ENCODE data around the gene ARHGEF6. TPM values are rescaled to one million over a fixed set of nuclear protein-coding genes. Genes with fewer than 3 reads are reported as not detected.

Gene ARHGEF6
- total and polyA plus RNA-seq, 2 experiments from 2014 or later = 2.5 to 6.0 TPM

GRCh38 chrX:136626891-136627290, 153.8 kb downstream of the ARHGEF6 start:
- no peaks in the 10 kb centered on the region for H3K9me2 ChIP-seq (ENCODE audit: insufficient read depth)
- no peaks in the 10 kb centered on the region for H3K36me3 Mint-ChIP-seq (ENCODE audit: low read depth)
- no peak overlapping the region for H2AFZ ChIP-seq
- TF ChIP-seq STAT1 (IDR thresholded peaks at IDR 0.05; ENCODE audit: unreplicated experiment) = no peak
- no peak for TF ChIP-seq NANOG (IDR thresholded peaks at IDR 0.05; ENCODE audit: borderline replicate concordance)
- TF ChIP-seq REST (IDR thresholded peaks at IDR 0.05; ENCODE audit: unreplicated experiment) = no peak
- no peak for TF ChIP-seq ETS1 (IDR thresholded peaks at IDR 0.05)
- TF ChIP-seq CREB1 (CRISPR knock-in tag; IDR thresholded peaks at IDR 0.05; ENCODE audit: low read depth) = no peak
- no peak for TF ChIP-seq JUNB (IDR thresholded peaks at IDR 0.05; ENCODE audit: unreplicated experiment)
- no peak for TF ChIP-seq EZH2 (IDR thresholded peaks at IDR 0.05; ENCODE audit: low read depth, unreplicated experiment)
- no peak for TF ChIP-seq EZH2phosphoT487 (IDR thresholded peaks at IDR 0.05; ENCODE audit: unreplicated experiment)
- no peak for TF ChIP-seq ZNF462 (CRISPR knock-in tag; IDR thresholded peaks at IDR 0.05)
- TF ChIP-seq CTCF (conservative IDR thresholded peaks at IDR 0.05; ENCODE audit: low read depth in 2 of 2) = no peak
- TF ChIP-seq POLR2AphosphoS5 (IDR thresholded peaks at IDR 0.05; ENCODE audit: low read depth) = no peak
- TF ChIP-seq ZNF114 (CRISPR knock-in tag; IDR thresholded peaks at IDR 0.05) = no peak
- TF ChIP-seq ZNF331 (CRISPR knock-in tag; IDR thresholded peaks at IDR 0.05; ENCODE audit: low read depth) = no peak
- no peak overlapping the region for H3K27ac ChIP-seq (ENCODE audit: low read depth)
- H3F3A ChIP-seq (replicated peaks; ENCODE audit: low read depth) = no peaks in the 10 kb centered on the region
- H3K4me3 Mint-ChIP-seq = no peak overlapping the region
- H3K4me3 ChIP-seq = no peak overlapping the region
- no peaks in the 10 kb centered on the region; the same call in 2 of the 3 replicates for H3K9me3 Mint-ChIP-seq
- H3K27ac Mint-ChIP-seq = no peak overlapping the region
- H3K4me1 Mint-ChIP-seq = no peaks in the 10 kb centered on the region
- H3K4me1 ChIP-seq (ENCODE audit: insufficient read depth) = no peaks in the 10 kb centered on the region
- ATAC-seq (no peak), DNase-seq (ENCODE audit: low spot score) (no peak)
- H3K4me2 ChIP-seq = no peak overlapping the region
- H3K79me2 ChIP-seq (replicated peaks; ENCODE audit: insufficient read depth) = no peaks in the 10 kb centered on the region
- no peaks in the 10 kb centered on the region for H3K36me3 ChIP-seq (ENCODE audit: insufficient read depth)
- no peaks in the 10 kb centered on the region for H3K27me3 ChIP-seq (ENCODE audit: insufficient read depth)
- peaks cover 2% of the 10 kb centered on the region for H3K27me3 Mint-ChIP-seq (ENCODE audit: insufficient read depth, low read depth, poor library complexity)
- H4K20me1 ChIP-seq (replicated peaks; ENCODE audit: insufficient read depth) = no peaks in the 10 kb centered on the region

Measured in GM23338 (cell line).